ENCODE data around the gene NMBR.
"Not testable (repeated sequence)": the region's sequence is repeated elsewhere in the genome, so short reads cannot be mapped to it uniquely, and the experiment has no call there.

Gene NMBR

GRCh38 chr6:142153196-142153595 is 6.3 kb upstream of the NMBR start:
- DNase-seq = no peak

DNA sequence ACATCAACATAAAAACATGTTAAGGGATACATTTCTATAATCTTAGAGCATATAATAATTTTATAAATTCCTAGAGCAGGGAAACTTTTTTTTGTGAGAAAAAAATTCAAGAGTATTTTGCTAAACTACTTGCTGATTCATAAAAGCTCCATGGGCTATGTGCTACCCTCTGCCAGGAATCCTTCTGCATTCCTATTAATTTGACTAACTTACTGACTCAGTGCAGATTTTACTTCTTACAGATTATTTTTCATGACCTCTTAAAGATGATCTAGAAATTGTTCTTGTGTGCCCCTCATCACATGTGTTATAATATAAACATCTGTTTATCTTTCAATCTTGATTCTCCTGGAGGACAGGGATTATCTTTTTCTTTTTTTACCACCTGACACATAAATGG is 5.8 kb upstream of the NMBR start:
- no peak for DNase-seq

DNA sequence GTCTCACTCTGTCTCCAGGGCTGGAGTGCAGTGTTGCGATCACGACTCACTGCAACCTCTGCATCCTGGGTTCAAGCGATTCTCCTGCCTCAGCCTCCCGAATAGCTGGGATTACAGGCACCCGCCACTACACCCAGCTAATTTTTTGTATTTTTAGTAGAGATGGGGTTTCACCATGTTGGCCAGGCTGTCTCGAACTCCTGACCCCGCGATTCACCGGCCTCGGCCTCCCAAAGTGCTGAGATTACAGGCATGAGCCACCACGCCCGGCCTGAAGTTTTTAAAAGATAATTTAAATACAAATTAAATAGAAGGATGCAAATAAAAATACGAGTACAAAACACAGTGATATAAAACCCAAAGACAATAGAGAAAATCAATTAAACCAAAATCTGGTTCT is 5.4 kb downstream of the NMBR start:
- not testable (repeated sequence) for DNase-seq

GRCh38 chr6:142138876-142139275 is 8.0 kb downstream of the NMBR start:
- DNase-seq = no peak

DNA sequence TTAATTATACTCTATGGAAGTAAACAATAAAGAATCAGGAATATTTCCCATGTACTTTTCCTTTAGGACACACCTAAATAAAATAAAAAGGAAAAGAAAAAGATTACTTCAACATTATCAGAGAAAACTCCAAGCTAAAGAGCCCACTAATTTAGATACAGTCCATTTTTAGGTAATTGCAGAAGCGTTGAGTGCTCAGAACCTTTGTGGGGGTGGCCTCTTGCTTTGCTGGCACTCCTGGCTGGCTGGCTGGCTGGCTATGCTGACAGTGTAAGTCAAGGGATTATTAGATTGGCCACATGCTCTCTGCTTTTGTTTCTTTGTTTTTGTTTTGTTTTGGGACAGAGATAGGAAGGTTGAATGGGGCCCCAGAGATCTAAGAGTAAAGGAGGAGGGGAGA is 14.3 kb downstream of the NMBR start, which contains the start of gene GJE1:
Gene GJE1 (plus strand): TSS at position 301 of the 400 bp plus-strand sequence. CDS start 234 bp downstream, outside the sequence.
- no peak for DNase-seq

DNA sequence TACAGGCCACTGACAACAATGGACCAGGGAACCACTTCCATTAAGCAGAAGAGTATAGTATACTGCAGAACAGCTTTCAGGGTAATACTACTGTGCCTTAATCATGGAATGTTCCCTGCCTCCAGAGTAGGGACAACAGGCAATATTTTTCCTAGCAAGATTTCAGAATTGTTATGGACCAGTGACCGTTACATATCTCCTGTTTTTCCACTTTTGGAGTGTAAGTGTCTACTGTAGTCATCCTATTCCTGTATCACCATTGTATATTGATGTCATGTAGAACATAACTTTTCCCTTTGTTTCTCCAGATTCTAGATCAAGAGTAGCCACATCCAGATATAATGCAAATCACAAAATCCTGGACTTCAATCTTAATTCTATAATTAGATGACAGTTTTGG is 16.1 kb downstream of the NMBR start:
- DNase-seq = no peak

DNA sequence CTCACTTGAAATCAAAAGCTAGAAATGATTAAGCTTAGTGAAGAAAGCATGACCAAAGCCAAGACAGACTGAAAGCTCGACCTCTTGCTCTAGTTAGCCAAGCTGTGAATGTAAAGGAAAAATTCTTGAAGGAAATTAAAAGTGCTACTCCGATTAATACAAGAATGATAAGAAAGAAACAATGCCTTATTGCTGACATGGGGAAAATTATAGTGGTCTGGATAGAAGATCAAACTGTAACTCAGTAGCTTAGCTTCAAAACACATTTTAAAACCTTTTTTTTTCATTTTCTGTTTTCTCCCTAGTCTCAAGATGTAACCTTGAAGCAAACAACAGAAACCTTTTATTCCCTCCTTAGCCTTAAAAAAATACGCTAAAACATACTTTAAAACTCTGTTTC is 25.6 kb downstream of the NMBR start:
- no peak for DNase-seq

GRCh38 chr6:142118925-142119324 is 28.0 kb downstream of the NMBR start:
- DNase-seq = no peak

GRCh38 chr6:142118328-142118727 is 28.6 kb downstream of the NMBR start:
- DNase-seq = no peak

- no peak for DNase-seq
Observed at GRCh38 chr6:142117366-142117765, 29.6 kb downstream of the NMBR start.

GRCh38 chr6:142112451-142113061 is 34.4 kb downstream of the NMBR start:
- DNase-seq = no peak

DNA sequence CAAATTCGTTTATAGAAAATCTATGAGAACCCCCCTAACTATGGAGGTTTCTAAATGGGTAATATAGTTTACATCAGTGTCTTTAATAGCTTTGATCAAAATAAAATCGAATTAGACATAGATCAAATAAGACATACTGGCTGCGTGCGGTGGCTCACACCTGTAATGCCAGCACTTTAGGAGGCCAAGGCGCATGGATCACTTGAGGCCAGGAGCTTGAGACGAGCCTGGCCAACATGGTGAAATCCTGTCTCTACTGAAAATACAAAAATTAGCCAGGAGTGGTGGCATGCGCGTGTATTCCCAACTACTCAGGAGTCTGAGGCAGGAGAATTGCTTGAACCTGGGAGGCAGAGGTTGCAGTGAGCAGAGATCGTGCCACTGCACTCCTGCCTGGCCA is 36.1 kb downstream of the NMBR start:
- not testable (repeated sequence) for DNase-seq

- DNase-seq = not testable (repeated sequence)
Observed at GRCh38 chr6:142104820-142105219, 42.1 kb downstream of the NMBR start.

- no peak for DNase-seq
Observed at GRCh38 chr6:142088858-142089216, 58.1 kb downstream of the NMBR start.

DNA sequence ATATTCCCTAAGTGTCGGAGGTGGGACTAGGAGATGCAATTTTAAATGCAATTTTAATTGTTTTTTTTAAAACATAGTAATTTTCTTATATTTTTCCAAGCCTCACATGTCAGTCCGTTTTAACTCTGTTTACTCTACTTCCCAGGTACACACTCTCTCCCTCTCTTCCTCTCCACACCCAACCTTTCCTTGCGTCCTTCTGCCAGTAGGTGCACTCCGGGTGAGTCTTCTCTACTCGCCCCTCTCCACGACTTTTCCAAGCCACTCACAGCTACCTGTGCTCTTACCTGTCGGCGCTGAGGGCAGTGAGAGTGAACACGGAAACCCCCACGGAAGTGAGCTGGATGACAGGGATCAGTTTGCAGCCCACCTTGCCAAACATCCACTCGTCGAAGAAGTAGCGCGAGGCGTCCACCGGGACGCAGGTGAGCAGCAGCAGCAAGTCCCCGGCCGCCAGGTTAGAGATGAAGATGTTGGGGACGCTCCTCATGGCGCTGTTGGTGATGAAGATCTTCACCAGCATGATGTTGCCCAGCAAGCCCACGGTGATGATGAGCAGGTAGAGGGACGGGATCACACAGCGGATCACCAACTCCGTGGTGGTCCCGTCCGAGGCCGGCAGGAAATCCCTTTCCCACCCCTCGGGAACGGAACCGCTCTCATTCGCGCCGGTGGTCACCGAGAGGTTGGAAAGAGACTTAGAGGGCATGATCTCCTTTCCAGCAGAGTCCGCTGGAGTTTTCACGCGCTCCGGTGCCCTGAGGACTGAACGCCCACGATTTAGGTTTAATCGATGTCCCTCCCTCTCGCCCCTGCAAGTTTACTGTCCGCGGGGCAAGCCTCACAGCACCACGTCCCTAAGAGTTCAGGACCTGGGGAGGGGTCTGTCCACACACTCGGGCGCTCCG is 58.7 kb downstream of the NMBR start:
- DNase-seq = no peak

- no peak for DNase-seq
Observed at GRCh38 chr6:142079130-142079529, 67.8 kb downstream of the NMBR start.

DNA sequence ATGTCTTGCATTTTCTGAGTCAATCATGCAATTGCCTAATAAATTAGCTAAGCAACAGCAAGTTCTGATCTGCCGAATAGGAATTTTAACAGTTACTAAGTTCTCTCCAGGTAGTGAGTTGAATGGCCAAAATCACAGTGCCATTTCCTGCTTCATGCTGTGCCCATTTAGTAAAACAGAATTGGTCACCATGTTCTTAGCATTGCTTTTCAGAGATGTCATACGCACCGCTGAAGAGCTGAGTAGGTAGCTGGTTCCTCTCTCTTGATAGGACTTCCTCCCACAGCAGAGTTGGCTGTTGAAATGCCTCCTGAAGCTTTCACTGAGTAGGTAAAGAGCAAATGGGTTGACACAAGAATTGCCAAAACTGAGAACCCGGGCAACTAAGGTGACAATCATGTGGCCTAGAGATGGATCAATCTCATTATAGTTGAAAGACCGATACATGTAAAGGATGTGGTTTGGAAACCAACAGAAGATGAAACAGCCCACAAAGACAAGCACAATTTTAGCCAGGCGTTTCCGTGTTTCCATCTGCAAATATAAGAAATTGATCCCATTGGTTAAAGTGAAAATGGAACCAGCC is 71.3 kb downstream of the NMBR start:
- DNase-seq = no peak

DNA sequence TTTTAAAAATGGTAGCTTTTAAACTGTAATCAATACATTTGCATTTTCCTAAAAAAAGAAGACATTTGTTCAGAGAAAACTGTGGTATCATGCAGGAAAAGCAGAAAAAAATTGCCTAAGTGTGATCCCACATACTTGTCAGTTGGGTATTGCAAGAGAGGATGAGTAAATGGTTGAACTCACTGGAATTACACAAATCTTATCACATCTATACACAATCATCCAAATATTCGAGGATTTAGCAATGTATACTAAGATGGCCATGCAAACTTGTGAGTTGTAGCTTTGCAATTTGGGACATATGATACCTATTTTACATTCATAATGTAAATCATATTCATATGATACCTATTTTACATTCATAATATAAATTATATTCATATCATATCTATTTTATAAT is 72.4 kb downstream of the NMBR start:
- no peak for DNase-seq

- DNase-seq = no peak
Observed at GRCh38 chr6:142071981-142072380, 74.9 kb downstream of the NMBR start.

GRCh38 chr6:142068416-142068815 is 78.5 kb downstream of the NMBR start:
- no peak for DNase-seq

DNA sequence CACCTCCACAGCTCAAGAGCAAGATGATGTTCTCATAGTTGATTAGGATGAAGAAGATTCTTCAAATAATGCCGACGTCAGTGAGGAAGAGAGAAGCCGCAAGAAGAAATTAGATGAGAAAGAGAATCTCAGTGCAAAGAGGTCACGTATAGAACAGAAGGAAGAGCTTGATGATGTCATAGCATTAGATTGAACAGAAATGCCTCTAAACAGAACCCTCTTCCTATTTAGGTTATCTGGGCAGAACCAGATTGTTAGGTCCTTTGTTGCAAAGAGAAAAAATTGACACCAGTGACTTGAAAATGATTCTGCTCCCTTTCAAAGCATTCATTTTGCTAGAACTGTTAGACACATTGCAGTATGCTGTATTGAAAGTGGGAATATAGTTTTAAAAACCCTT is 84.1 kb downstream of the NMBR start:
- not testable (repeated sequence) for DNase-seq

- DNase-seq = no peak
Observed at GRCh38 chr6:142058551-142059290, 88.2 kb downstream of the NMBR start.

DNA sequence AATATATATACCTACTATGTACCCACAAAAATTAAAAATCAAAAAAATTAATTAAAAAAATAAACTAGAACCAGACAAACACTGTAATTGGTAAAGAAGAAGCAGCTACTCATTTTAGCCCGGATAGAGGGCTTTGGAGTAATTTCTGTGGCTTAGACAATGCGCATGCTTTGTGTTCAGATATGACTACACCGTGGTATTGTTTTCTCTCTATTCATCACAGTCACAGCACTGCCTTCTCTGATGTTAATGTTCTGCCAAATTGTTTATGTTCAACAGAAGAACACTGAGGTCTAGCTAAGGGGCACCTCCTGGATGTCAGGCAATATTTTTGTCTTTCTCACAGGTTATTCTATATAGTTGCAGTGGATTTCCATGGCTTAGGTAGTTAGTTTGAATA is 91.7 kb downstream of the NMBR start:
- DNase-seq = no peak

All from SHP77 treated with DMSO at 0.1 percent for 48 hours (cell line).